CD14-positive monocyte (primary cell): ENCODE measurements around the gene KRTAP5-3. TPM values are rescaled to one million over a fixed set of nuclear protein-coding genes. Genes with fewer than 3 reads are reported as not detected.
A peak's percentile ranks its signal among the peaks of the same experiment; 100 is the strongest.

ENCODE experiments used
- DNase-seq, 3 donors: peaks; one replicate each; pipeline ENCODE4 v3.0.0-alpha.2; 2011 to 2022
- H2AFZ ChIP-seq: 2 replicates; pipeline ENCODE4 v1.6.0; 2012; ENCODE audit warnings: mild to moderate bottlenecking, low read depth, low read length, inconsistent platforms; ENCODE audit not compliant: insufficient read depth, poor library complexity, severe bottlenecking
- H3K27ac ChIP-seq, 2 donors: 1 replicate in 1 of 2; 2 replicates in 1 of 2; pipeline ENCODE4 v1.5.1; 2012 to 2013; ENCODE audit warnings: low read length in 2 of 2, control low read depth in 1 of 2, inconsistent platforms in 1 of 2, low read depth in 1 of 2, mild to moderate bottlenecking in 1 of 2
- H3K27me3 ChIP-seq, 2 donors: one replicate each; pipeline versions ENCODE4 v1.6.0 to v1.6.1; 2011 to 2013; ENCODE audit warnings: low read length in 2 of 2; ENCODE audit not compliant: control insufficient read depth in 2 of 2, insufficient read depth in 2 of 2
- H3K36me3 ChIP-seq, 2 donors: replicated peaks in 1 of 2; 1 replicate in 1 of 2; 2 replicates in 1 of 2; pipeline versions ENCODE4 v1.5.1 to v1.6.1; 2012 to 2013; ENCODE audit warnings: low read length in 2 of 2, control low read depth in 1 of 2, inconsistent platforms in 1 of 2, mild to moderate bottlenecking in 1 of 2; ENCODE audit not compliant: insufficient read depth in 2 of 2, control insufficient read depth in 1 of 2
- H3K4me1 ChIP-seq, 2 donors: 1 replicate in 1 of 2; 2 replicates in 1 of 2; pipeline versions ENCODE4 v1.5.1 to v1.6.1; 2012 to 2013; ENCODE audit warnings: low read length in 2 of 2, control low read depth in 1 of 2, inconsistent platforms in 1 of 2, mild to moderate bottlenecking in 1 of 2, moderate library complexity in 1 of 2; ENCODE audit not compliant: insufficient read depth in 2 of 2, control insufficient read depth in 1 of 2
- H3K4me2 ChIP-seq: replicated peaks from 2 replicates; pipeline ENCODE3; 2012; ENCODE audit warnings: low read length, moderate library complexity, mild to moderate bottlenecking; ENCODE audit not compliant: poor library complexity, severe bottlenecking; ENCODE audit errors: extremely low read depth
- H3K4me3 ChIP-seq, 3 experiments: fragments of 200-600 bp in 1 of 3; sonication (generic) in 1 of 3; replicated peaks in 1 of 3; 1 replicate in 2 of 3; 2 replicates in 1 of 3; pipeline ENCODE4 v1.5.1; 2011 to 2013; ENCODE audit warnings: low read length in 3 of 3, mild to moderate bottlenecking in 3 of 3, control low read depth in 2 of 3, low read depth in 2 of 3, inconsistent platforms in 1 of 3, moderate library complexity in 1 of 3
- H3K79me2 ChIP-seq: 2 replicates; pipeline ENCODE4 v1.6.0; 2012; ENCODE audit warnings: mild to moderate bottlenecking, control low read depth, inconsistent platforms, low read length, moderate library complexity; ENCODE audit not compliant: insufficient read depth
- H3K9ac ChIP-seq: 2 replicates; pipeline ENCODE4 v1.6.0; 2017; ENCODE audit warnings: low read length, mild to moderate bottlenecking; ENCODE audit not compliant: insufficient read depth, poor library complexity, severe bottlenecking
- H3K9me3 ChIP-seq, 2 donors: replicated peaks in 1 of 2; 1 replicate in 1 of 2; 2 replicates in 1 of 2; pipeline versions ENCODE4 v1.5.1 to v1.6.1; 2012 to 2013; ENCODE audit warnings: low read length in 2 of 2, control low read depth in 1 of 2; ENCODE audit not compliant: control insufficient read depth in 1 of 2, insufficient read depth in 1 of 2
- H4K20me1 ChIP-seq: 2 replicates; pipeline ENCODE4 v1.6.0; 2012; ENCODE audit warnings: mild to moderate bottlenecking, low read length, control low read depth, moderate library complexity; ENCODE audit not compliant: insufficient read depth
- H3K27ac Mint-ChIP-seq, 7 donors: one replicate each; pipeline ENCODE4 v1.8.0; 2020; ENCODE audit warnings: mild to moderate bottlenecking in 7 of 7, mixed read lengths in 7 of 7, moderate library complexity in 6 of 7, inconsistent platforms in 2 of 7
- H3K27me3 Mint-ChIP-seq, 3 donors: one replicate each; pipeline ENCODE4 v1.8.0; 2021 to 2022; ENCODE audit warnings: low read depth in 3 of 3, mild to moderate bottlenecking in 3 of 3, mixed read lengths in 3 of 3, moderate library complexity in 3 of 3, inconsistent platforms in 1 of 3
- H3K36me3 Mint-ChIP-seq, 2 donors: one replicate each; pipeline ENCODE4 v1.8.0; 2020; ENCODE audit warnings: mixed read lengths in 2 of 2, inconsistent platforms in 1 of 2, mild to moderate bottlenecking in 1 of 2
- H3K4me1 Mint-ChIP-seq: one replicate; pipeline ENCODE4 v1.8.0; 2020; ENCODE audit warnings: mild to moderate bottlenecking, mixed read lengths
- H3K4me3 Mint-ChIP-seq, 2 donors: one replicate each; pipeline ENCODE4 v1.8.0; 2020; ENCODE audit warnings: mild to moderate bottlenecking in 2 of 2, mixed read lengths in 2 of 2, moderate library complexity in 1 of 2
- H3K9me3 Mint-ChIP-seq, 7 donors: one replicate each; pipeline ENCODE4 v1.8.0; 2020 to 2022; ENCODE audit warnings: mixed read lengths in 7 of 7, mild to moderate bottlenecking in 6 of 7, moderate library complexity in 6 of 7, inconsistent platforms in 2 of 7
- WGBS: methylation state at CpG from one replicate; pipeline ENCODE4 v1.1.5; 2013; ENCODE audit warnings: missing lambda C conversion rate; ENCODE audit not compliant: insufficient coverage; 5-methylcytosine and 5-hydroxymethylcytosine counted together
- intact Hi-C, 2 donors: fragments of 100-400 bp; cut with micrococcal nuclease; formaldehyde crosslinking; loops; one replicate each; pipeline versions ENCODE4 v1.15.0 to v1.15.1; 2023
- polyA plus RNA-seq, 3 donors: library from polyadenylated mRNA; depleted of rRNA in 1 of 3; unstranded in 2 of 3; stranded (reverse) in 1 of 3; fragments of 300-500 nt in 2 of 3; fragments of >200 nt in 1 of 3; fragmentation: Illumina TruSeq in 2 of 3; gene quantifications; 1 replicate in 2 of 3; 2 replicates in 1 of 3; pipeline ENCODE4 v1.2.3, GENCODE V29; 2012 to 2021
- TF ChIP-seq, protein P1 (sequence below): fragments of 200-600 bp; IDR thresholded peaks from one replicate; pipeline ENCODE4 v1.8.0; 2022; ENCODE audit warnings: antibody characterized with exemption, mild to moderate bottlenecking

KRTAP5-3 gene
- polyA plus RNA-seq, 3 donors, result not detected

GRCh38 chr11:1654388-1655167 lies 46.3 kb upstream of the KRTAP5-3 start:
- peaks cover 0 to under 1% (median 0%) of the 10 kb centered on the region in 7 donors for H3K9me3 Mint-ChIP-seq
- Histone ChIP-seq H3K9me3 (no peaks in the 10 kb centered on the region), H3K36me3 (no peaks in the 10 kb centered on the region), H3K9ac (no peak overlapping the region), H3K4me2 (no peak overlapping the region), H3K27ac (no peak overlapping the region), H3K79me2 (no peaks in the 10 kb centered on the region), H3K4me1 (no peaks in the 10 kb centered on the region), H4K20me1 (no peaks in the 10 kb centered on the region), H3K27me3 (peaks cover 0 to 22% of the 10 kb centered on the region in 2 donors), H3K4me3 (no peak overlapping the region), H2AFZ (no peak overlapping the region)
- H3K27ac Mint-ChIP-seq, result no peak overlapping the region
- DNase-seq, result no peak
- peaks cover 5% of the 10 kb centered on the region for H3K4me1 Mint-ChIP-seq
- H3K27me3 Mint-ChIP-seq, result peaks cover 32 to 51% (median 33%) of the 10 kb centered on the region in 3 donors
- peak overlapping the region in 1 of 2 donors; percentile 40 for H3K4me3 Mint-ChIP-seq
- TF ChIP-seq, protein P1, sequence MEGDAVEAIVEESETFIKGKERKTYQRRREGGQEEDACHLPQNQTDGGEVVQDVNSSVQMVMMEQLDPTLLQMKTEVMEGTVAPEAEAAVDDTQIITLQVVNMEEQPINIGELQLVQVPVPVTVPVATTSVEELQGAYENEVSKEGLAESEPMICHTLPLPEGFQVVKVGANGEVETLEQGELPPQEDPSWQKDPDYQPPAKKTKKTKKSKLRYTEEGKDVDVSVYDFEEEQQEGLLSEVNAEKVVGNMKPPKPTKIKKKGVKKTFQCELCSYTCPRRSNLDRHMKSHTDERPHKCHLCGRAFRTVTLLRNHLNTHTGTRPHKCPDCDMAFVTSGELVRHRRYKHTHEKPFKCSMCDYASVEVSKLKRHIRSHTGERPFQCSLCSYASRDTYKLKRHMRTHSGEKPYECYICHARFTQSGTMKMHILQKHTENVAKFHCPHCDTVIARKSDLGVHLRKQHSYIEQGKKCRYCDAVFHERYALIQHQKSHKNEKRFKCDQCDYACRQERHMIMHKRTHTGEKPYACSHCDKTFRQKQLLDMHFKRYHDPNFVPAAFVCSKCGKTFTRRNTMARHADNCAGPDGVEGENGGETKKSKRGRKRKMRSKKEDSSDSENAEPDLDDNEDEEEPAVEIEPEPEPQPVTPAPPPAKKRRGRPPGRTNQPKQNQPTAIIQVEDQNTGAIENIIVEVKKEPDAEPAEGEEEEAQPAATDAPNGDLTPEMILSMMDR, result no peak
- intact Hi-C loops, result loop anchor here (5.0 kb wide), 2 partner anchors 38 to 503 kb away; no protein-coding TSS in a partner anchor
- WGBS, result 52% methylated on average over 8 of the region's 21 CpGs
- no peaks in the 10 kb centered on the region for H3K36me3 Mint-ChIP-seq

GRCh38 chr11:1653541-1654387 lies 45.5 kb upstream of the KRTAP5-3 start:
- Histone ChIP-seq H3K4me1 (no peaks in the 10 kb centered on the region), H3K4me2 (no peak overlapping the region), H3K9me3 (no peaks in the 10 kb centered on the region), H4K20me1 (no peaks in the 10 kb centered on the region), H3K36me3 (no peaks in the 10 kb centered on the region), H3K27ac (no peak overlapping the region), H3K9ac (no peak overlapping the region), H3K79me2 (no peaks in the 10 kb centered on the region), H3K4me3 (no peak overlapping the region), H2AFZ (no peak overlapping the region), H3K27me3 (peaks cover 0 to 18% of the 10 kb centered on the region in 2 donors)
- 89% methylated on average over 13 of the region's 14 CpGs for WGBS
- H3K27me3 Mint-ChIP-seq, result peaks cover 24 to 44% (median 25%) of the 10 kb centered on the region in 3 donors
- H3K27ac Mint-ChIP-seq, result no peak overlapping the region
- H3K4me1 Mint-ChIP-seq, result peaks cover 3% of the 10 kb centered on the region
- DNase-seq, result no peak
- no peaks in the 10 kb centered on the region for H3K9me3 Mint-ChIP-seq
- TF ChIP-seq, protein P1, result no peak
- intact Hi-C loops, result loop anchor here (2.0 to 5.0 kb wide), 3 partner anchors 39 to 504 kb away; no protein-coding TSS in a partner anchor
- peak overlapping the region in 1 of 2 donors; percentile 51 for H3K4me3 Mint-ChIP-seq
- no peaks in the 10 kb centered on the region for H3K36me3 Mint-ChIP-seq
